ENCODE measurements around the gene TIFAB.

DNA sequence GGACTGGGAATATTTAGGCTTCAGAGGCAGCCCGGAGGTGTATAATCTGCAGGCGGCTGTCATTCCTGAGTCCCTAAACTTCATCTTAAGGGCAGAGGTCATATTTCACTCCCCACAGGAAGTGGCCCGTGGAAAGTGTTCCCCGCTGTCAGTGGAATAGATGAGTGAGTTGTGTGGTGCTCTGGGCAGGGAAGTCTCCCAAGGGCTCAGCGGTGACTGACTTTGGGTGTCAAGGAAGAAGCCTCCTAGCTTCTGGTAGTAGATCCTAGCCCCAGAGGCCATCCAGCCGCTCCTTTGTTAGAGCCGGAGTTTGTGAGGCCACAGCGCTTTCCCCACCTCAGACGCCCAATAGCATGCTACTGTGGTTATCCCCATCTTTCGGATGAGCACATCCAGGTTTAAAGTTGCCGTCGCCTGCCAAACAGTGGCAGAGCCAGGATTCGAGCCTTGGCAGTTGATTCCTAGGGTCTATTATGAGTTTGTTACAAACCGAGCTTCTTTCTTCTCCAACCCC lies 38.9 kb upstream of the TIFAB start:
- no peak for TF ChIP-seq POLR2AphosphoS5 (IDR thresholded peaks at IDR 0.05; ENCODE audit: low read depth, low read length)
- no peak for TF ChIP-seq POLR2A (IDR thresholded peaks at IDR 0.05; ENCODE audit: low read depth, low read length)

Data from GM12892 (cell line).